ENCODE results near the gene GDF10. TPM values are rescaled to one million over a fixed set of nuclear protein-coding genes. Genes with fewer than 3 reads are reported as not detected.

Gene GDF10
- total RNA-seq, 4 donors from 2014 or later: 0.48 to 2.4 (median 0.66) TPM

DNA sequence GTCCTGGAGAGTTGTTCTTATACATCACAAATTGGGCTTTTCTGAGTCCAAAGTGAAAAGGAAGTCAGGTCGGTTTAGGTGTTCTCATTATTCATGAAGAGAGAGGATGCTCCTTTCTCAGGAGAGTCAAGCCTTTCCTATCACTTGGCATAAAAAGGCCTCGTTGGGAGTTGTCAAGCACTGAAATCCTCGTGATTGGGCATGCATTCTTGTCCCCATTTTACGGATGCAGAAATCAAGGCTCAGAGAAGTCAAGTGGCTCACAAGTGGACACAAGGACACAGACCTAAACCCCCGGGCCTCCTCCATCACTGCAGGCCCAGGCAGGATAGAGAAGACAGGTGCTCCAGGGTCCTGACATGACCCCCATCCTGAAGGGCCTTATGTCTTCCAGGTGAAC, 56.7 kb downstream of the GDF10 start:
- no peak for DNase-seq (ENCODE audit: low spot score)
- TF ChIP-seq, protein P1, sequence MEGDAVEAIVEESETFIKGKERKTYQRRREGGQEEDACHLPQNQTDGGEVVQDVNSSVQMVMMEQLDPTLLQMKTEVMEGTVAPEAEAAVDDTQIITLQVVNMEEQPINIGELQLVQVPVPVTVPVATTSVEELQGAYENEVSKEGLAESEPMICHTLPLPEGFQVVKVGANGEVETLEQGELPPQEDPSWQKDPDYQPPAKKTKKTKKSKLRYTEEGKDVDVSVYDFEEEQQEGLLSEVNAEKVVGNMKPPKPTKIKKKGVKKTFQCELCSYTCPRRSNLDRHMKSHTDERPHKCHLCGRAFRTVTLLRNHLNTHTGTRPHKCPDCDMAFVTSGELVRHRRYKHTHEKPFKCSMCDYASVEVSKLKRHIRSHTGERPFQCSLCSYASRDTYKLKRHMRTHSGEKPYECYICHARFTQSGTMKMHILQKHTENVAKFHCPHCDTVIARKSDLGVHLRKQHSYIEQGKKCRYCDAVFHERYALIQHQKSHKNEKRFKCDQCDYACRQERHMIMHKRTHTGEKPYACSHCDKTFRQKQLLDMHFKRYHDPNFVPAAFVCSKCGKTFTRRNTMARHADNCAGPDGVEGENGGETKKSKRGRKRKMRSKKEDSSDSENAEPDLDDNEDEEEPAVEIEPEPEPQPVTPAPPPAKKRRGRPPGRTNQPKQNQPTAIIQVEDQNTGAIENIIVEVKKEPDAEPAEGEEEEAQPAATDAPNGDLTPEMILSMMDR (IDR thresholded peaks at IDR 0.05): no peak

DNA sequence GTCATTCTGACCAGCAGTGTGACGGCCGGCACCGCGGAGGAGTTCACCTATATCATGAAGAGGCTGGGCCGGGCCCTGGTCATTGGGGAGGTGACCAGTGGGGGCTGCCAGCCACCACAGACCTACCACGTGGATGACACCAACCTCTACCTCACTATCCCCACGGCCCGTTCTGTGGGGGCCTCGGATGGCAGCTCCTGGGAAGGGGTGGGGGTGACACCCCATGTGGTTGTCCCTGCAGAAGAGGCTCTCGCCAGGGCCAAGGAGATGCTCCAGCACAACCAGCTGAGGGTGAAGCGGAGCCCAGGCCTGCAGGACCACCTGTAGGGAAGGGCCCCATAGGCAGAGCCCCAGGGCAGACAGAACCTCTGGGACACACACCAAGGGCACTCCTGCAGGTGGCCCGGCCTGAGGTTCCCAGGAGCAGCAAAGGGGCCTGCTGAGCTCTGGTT, 57.2 kb downstream of the GDF10 start:
- TF ChIP-seq, protein P1 (IDR thresholded peaks at IDR 0.05): no peak
- DNase-seq (ENCODE audit: low spot score) (no peak), ATAC-seq (ENCODE audit: low FRiP score) (no peak)

More for the DNA sequence above, 56.7 kb downstream of the GDF10 start:
- no peak for ATAC-seq (ENCODE audit: low FRiP score)

GRCh38 chr10:47357911-47358310, 57.9 kb downstream of the GDF10 start:
- DNase-seq (ENCODE audit: low spot score) (no peak), ATAC-seq (ENCODE audit: low FRiP score) (no peak)
- TF ChIP-seq, protein P1 (IDR thresholded peaks at IDR 0.05): no peak

- DNase-seq (ENCODE audit: low spot score): no peak
- no peak for ATAC-seq (ENCODE audit: low FRiP score)
- TF ChIP-seq, protein P1 (IDR thresholded peaks at IDR 0.05): no peak
These were observed 58.5 kb downstream of the GDF10 start for GRCh38 chr10:47358457-47358856.

GRCh38 chr10:47359101-47359500, 59.1 kb downstream of the GDF10 start:
- ATAC-seq (ENCODE audit: low FRiP score) (no peak), DNase-seq (ENCODE audit: low spot score) (no peak)
- TF ChIP-seq, protein P1 (IDR thresholded peaks at IDR 0.05): no peak

- DNase-seq (ENCODE audit: low spot score): no peak
- TF ChIP-seq, protein P1 (IDR thresholded peaks at IDR 0.05): no peak
- no peak for ATAC-seq (ENCODE audit: low FRiP score)
These were observed 59.8 kb downstream of the GDF10 start for GRCh38 chr10:47359626-47360418.
